Erythroblast (primary cell): ENCODE data around the gene ZBTB46.

Source experiments
- GATA1 ChIP-seq: IDR thresholded peaks from 2 replicates; pipeline ENCODE4 v1.6.1; 2011; ENCODE audit warnings: low read depth, mild to moderate bottlenecking, control low read depth, low read length, moderate library complexity
- POLR2A ChIP-seq: IDR thresholded peaks from 2 replicates; pipeline ENCODE4 v1.6.1; 2011; ENCODE audit warnings: mild to moderate bottlenecking, low read length

- TF ChIP-seq POLR2A (no peak), GATA1 (no peak)
Measured at GRCh38 chr20:63828124-63828523, 2.9 kb downstream of the ZBTB46 start.
